ENCODE measurements around the gene RPS6KA1. TPM values are rescaled to one million over a fixed set of nuclear protein-coding genes. Genes with fewer than 3 reads are reported as not detected.
"Not testable (repeated sequence)": the region's sequence is repeated elsewhere in the genome, so short reads cannot be mapped to it uniquely, and the experiment has no call there.

Gene RPS6KA1
- total RNA-seq, 4 donors from 2014 or later: 10.7 to 37.2 (median 13.5) TPM

GRCh38 chr1:26582836-26583460 is 53.4 kb downstream of the RPS6KA1 start:
- 52 to 59% methylated on average over 6 of the region's 6 CpGs for WGBS, 2 donors
- H3K27me3 ChIP-seq: no peaks in the 10 kb centered on the region
- peak in 1 of 2 donors; percentile 18 for DNase-seq (ENCODE audit: low spot score in 2 of 2)
- H3K36me3 ChIP-seq: no peaks in the 10 kb centered on the region
- peaks cover 0 to 2% (median 0%) of the 10 kb centered on the region in 4 donors for H3K9me3 ChIP-seq
- TF ChIP-seq CTCF (IDR thresholded peaks at IDR 0.05): no peak
- peak in 1 of 2 donors; percentile 22 for TF ChIP-seq EP300 (IDR thresholded peaks at IDR 0.05)
- no peak for TF ChIP-seq POLR2A (IDR thresholded peaks at IDR 0.05)
- no peak overlapping the region for H3K4me3 ChIP-seq
- H3K27ac ChIP-seq: peak overlapping the region in 1 of 4 donors; percentile 52
- no peaks in the 10 kb centered on the region for H3K4me1 ChIP-seq

- 79 to 85% methylated on average over 5 of the region's 5 CpGs for WGBS, 2 donors
- H3K4me1 ChIP-seq: no peaks in the 10 kb centered on the region
- H3K36me3 ChIP-seq: no peaks in the 10 kb centered on the region
- H3K9me3 ChIP-seq: peaks cover 0 to 11% (median 0%) of the 10 kb centered on the region in 4 donors
- H3K27me3 ChIP-seq: no peaks in the 10 kb centered on the region
- no peak overlapping the region for H3K27ac ChIP-seq
- no peak for DNase-seq (ENCODE audit: low spot score in 2 of 2)
- no peak overlapping the region for H3K4me3 ChIP-seq
- TF ChIP-seq POLR2A (IDR thresholded peaks at IDR 0.05): no peak
- TF ChIP-seq EP300 (IDR thresholded peaks at IDR 0.05): no peak
- no peak for TF ChIP-seq CTCF (IDR thresholded peaks at IDR 0.05)
These were observed 54.3 kb downstream of the RPS6KA1 start for GRCh38 chr1:26583646-26584485.

GRCh38 chr1:26584588-26584987 is 55.0 kb downstream of the RPS6KA1 start:
- H3K27me3 ChIP-seq; DNase-seq (ENCODE audit: low spot score in 2 of 2); H3K4me3 ChIP-seq; H3K4me1 ChIP-seq; H3K36me3 ChIP-seq; H3K27ac ChIP-seq: not testable (repeated sequence)
- peaks cover 0 to 18% (median 0%) of the 10 kb centered on the region in 4 donors for H3K9me3 ChIP-seq
- 87 to 88% methylated on average over 4 of the region's 4 CpGs for WGBS, 2 donors

- TF ChIP-seq CTCF (IDR thresholded peaks at IDR 0.05) (no peak), POLR2A (IDR thresholded peaks at IDR 0.05) (no peak), EP300 (IDR thresholded peaks at IDR 0.05) (no peak)
- Histone ChIP-seq H3K4me3 (no peak overlapping the region), H3K9me3 (peaks cover 0 to 18% (median 0%) of the 10 kb centered on the region in 4 donors), H3K4me1 (no peaks in the 10 kb centered on the region), H3K27me3 (no peaks in the 10 kb centered on the region), H3K27ac (no peak overlapping the region), H3K36me3 (no peaks in the 10 kb centered on the region)
- DNase-seq (ENCODE audit: low spot score in 2 of 2): no peak
- 79 to 83% methylated on average over 6 of the region's 6 CpGs for WGBS, 2 donors
These were observed 55.9 kb downstream of the RPS6KA1 start for GRCh38 chr1:26585471-26585870.

GRCh38 chr1:26593385-26593784 is 63.8 kb downstream of the RPS6KA1 start:
- no peaks in the 10 kb centered on the region for H3K4me1 ChIP-seq
- no peaks in the 10 kb centered on the region for H3K36me3 ChIP-seq
- no peak for DNase-seq (ENCODE audit: low spot score in 2 of 2)
- H3K27ac ChIP-seq: no peak overlapping the region
- no peak overlapping the region for H3K4me3 ChIP-seq
- no peaks in the 10 kb centered on the region for H3K27me3 ChIP-seq
- H3K9me3 ChIP-seq: peaks cover 0 to 12% (median 0%) of the 10 kb centered on the region in 4 donors
- TF ChIP-seq EP300 (IDR thresholded peaks at IDR 0.05) (no peak), POLR2A (IDR thresholded peaks at IDR 0.05) (no peak), CTCF (IDR thresholded peaks at IDR 0.05) (no peak)
- 81% methylated on average over 5 of the region's 5 CpGs for WGBS, 2 donors

GRCh38 chr1:26594593-26594992 is 65.0 kb downstream of the RPS6KA1 start:
- H3K27me3 ChIP-seq; H3K27ac ChIP-seq; H3K4me1 ChIP-seq; H3K36me3 ChIP-seq; H3K9me3 ChIP-seq; DNase-seq (ENCODE audit: low spot score in 2 of 2); H3K4me3 ChIP-seq: not testable (repeated sequence)
- WGBS, 2 donors: 91 to 94% methylated on average over 6 of the region's 6 CpGs

All from tibial nerve (tissue), 4 donors.